Activated B cell treated with CpG ODN at 0.5 μM for 24 hours (primary cell): Measurements from ENCODE around the gene CXCL9. TPM values are rescaled to one million over a fixed set of nuclear protein-coding genes. Genes with fewer than 3 reads are reported as not detected.
"Not testable (repeated sequence)": the region's sequence is repeated elsewhere in the genome, so short reads cannot be mapped to it uniquely, and the experiment has no call there.

Experiments used
- ATAC-seq: fragments of 200-7000 bp; cut with Tn5 transposase; one replicate; pipeline ENCODE4 v1.10.0; 2021; ENCODE audit warnings: low read depth, mild to moderate bottlenecking, moderate library complexity
- CTCF ChIA-PET: fragments of 350-600 bp; sonication (Branson Sonifier 250); formaldehyde crosslinking; loops from one replicate; lab custom pipeline; 2021; ENCODE audit warnings: antibody characterized with exemption; lab: Charles Lee
- POLR2A ChIA-PET: fragments of 350-600 bp; sonication (Branson Sonifier 250); formaldehyde crosslinking; loops from one replicate; lab custom pipeline; 2021; ENCODE audit warnings: antibody characterized with exemption; lab: Charles Lee
- DNase-seq: peaks from one replicate; pipeline ENCODE4 v3.0.0; 2022
- H3K27ac Mint-ChIP-seq: one replicate; pipeline ENCODE4 v1.8.0; 2020; ENCODE audit warnings: mixed read lengths
- H3K27me3 Mint-ChIP-seq: one replicate; pipeline ENCODE4 v1.8.0; 2021; ENCODE audit warnings: mixed read lengths
- H3K36me3 Mint-ChIP-seq: one replicate; pipeline ENCODE4 v1.8.0; 2021; ENCODE audit warnings: low read depth, mixed read lengths
- H3K4me1 Mint-ChIP-seq: one replicate; pipeline ENCODE4 v1.8.0; 2021; ENCODE audit warnings: mixed read lengths
- H3K4me3 Mint-ChIP-seq: one replicate; pipeline ENCODE4 v1.8.0; 2020; ENCODE audit warnings: mild to moderate bottlenecking, mixed read lengths
- H3K9me3 Mint-ChIP-seq: one replicate; pipeline ENCODE4 v1.8.0; 2020; ENCODE audit warnings: mixed read lengths
- CTCF ChIP-seq: fragments of 200-600 bp; IDR thresholded peaks from one replicate; pipeline ENCODE4 v1.8.0; 2022; ENCODE audit warnings: antibody characterized with exemption, mild to moderate bottlenecking
- intact Hi-C: fragments of 100-400 bp; cut with micrococcal nuclease; formaldehyde crosslinking; loops from one replicate; pipeline ENCODE4 v1.15.1; 2024
- total RNA-seq: library from RNA; stranded (reverse); gene quantifications from 2 replicates; pipeline ENCODE4 v1.2.3, GENCODE V29; 2022

The CXCL9 gene
- total RNA-seq, 1 donor from 2014 or later: not detected

- intact Hi-C loops: no loop called here
- DNase-seq (no peak), ATAC-seq (no peak)
- no peak for TF ChIP-seq CTCF
- Mint-ChIP-seq H3K4me1 (no peaks in the 10 kb centered on the region), H3K27me3 (no peaks in the 10 kb centered on the region), H3K36me3 (no peaks in the 10 kb centered on the region), H3K27ac (no peak overlapping the region), H3K9me3 (no peaks in the 10 kb centered on the region), H3K4me3 (no peak overlapping the region)
- ChIA-PET POLR2A (no interaction called here), CTCF (no interaction called here)
Observed at GRCh38 chr4:76002176-76002575, 5.1 kb downstream of the CXCL9 start.

DNA sequence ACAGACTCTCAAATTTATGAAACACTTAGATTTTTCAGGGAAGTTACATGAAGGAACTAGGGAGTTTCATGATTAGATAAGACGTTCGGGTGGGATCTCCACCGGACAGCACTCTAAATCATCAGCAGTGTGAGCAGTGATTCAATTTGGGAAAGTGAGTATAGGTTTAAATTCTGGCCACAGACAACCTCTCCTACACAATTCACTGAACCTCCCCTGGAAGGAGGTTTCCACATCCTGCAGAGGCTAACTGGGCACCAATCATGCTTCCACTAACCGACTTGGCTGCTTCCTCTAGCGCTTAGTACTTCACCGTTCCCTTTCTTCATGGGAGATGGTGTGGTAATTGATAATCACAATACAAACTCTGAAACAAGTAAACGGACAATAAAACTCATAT, 5.6 kb downstream of the CXCL9 start:
- intact Hi-C loops: no loop called here
- no peaks in the 10 kb centered on the region for H3K9me3 Mint-ChIP-seq
- no peaks in the 10 kb centered on the region for H3K36me3 Mint-ChIP-seq
- TF ChIP-seq CTCF: no peak
- H3K27ac Mint-ChIP-seq: no peak overlapping the region
- DNase-seq (no peak), ATAC-seq (no peak)
- H3K4me1 Mint-ChIP-seq: no peaks in the 10 kb centered on the region
- POLR2A ChIA-PET: no interaction called here
- H3K27me3 Mint-ChIP-seq: no peaks in the 10 kb centered on the region
- no peak overlapping the region for H3K4me3 Mint-ChIP-seq
- CTCF ChIA-PET: no interaction called here

DNA sequence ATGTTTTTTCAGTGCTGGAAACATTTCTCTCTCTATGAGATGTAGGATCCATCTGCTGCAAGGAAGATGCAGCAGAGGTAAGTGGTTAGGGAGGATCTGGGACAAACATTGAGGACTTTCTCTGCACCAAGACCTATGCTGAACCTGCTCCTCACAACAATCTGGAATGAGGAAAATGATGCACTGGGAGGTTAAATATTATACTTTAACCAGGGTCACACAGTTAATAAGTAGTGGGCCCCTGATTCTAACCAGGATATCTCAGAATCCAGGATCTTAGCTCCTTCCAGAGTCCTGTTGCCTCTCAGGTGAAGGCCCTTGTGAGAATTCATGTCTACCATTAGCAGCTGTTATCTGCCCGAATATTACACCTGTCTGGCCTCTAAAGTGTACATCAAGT, 7.0 kb downstream of the CXCL9 start:
- Mint-ChIP-seq H3K4me3 (no peak overlapping the region), H3K36me3 (no peaks in the 10 kb centered on the region), H3K4me1 (no peaks in the 10 kb centered on the region), H3K27ac (no peak overlapping the region), H3K9me3 (no peaks in the 10 kb centered on the region), H3K27me3 (no peaks in the 10 kb centered on the region)
- TF ChIP-seq CTCF: no peak
- intact Hi-C loops: no loop called here
- ATAC-seq (no peak), DNase-seq (no peak)
- POLR2A ChIA-PET: no interaction called here
- CTCF ChIA-PET: no interaction called here

DNA sequence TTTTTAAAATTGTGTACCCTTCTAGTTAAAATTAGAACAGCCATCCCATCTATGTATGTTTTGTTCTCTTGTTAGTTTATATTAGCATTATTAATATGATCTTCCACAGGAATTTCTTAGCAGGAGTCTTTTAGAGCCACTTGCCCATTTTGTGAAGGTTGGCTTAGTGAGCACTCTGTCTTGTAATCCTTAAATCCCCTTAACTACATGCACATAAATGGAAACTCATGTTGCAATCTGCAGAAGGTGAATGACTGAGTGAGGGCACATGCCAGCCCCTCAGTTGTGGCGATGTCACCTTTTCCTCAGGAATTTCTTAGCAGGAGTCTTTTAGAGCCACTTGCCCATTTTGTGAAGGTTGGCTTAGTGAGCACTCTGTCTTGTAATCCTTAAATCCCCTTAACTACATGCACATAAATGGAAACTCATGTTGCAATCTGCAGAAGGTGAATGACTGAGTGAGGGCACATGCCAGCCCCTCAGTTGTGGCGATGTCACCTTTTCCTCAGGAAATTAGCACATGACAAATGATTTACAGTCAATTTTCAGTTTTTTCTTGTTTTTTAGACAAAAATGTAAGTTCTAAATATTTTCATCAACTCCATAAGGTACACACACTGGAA, 8.7 kb downstream of the CXCL9 start:
- intact Hi-C loops, H3K27me3 Mint-ChIP-seq, DNase-seq, H3K27ac Mint-ChIP-seq, POLR2A ChIA-PET, H3K9me3 Mint-ChIP-seq, H3K36me3 Mint-ChIP-seq, ATAC-seq, H3K4me1 Mint-ChIP-seq, H3K4me3 Mint-ChIP-seq: not testable (repeated sequence)
- CTCF ChIA-PET: interaction anchor here (1.3 kb wide), 1 partner anchor 62 kb away, joined by 3 read pairs; no protein-coding TSS in a partner anchor

DNA sequence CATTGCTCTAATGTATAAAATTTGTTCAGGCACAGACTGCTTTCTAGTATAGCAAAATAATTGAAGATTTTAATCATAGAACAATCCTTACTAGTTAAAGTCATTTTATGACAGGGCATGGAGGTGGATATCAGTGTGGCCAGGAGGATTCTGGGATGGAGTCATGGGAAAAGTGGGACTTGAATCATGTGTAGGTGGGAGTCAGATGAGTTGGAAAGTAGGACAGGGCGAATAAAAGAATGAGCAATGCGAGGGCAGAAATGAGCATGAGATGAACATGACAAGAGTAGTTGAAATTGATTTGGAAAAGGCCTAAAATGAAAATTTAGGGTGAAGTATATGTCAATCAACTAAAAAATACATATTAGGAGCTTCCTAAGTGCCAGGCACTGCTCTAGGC, 9.4 kb downstream of the CXCL9 start:
- Mint-ChIP-seq H3K9me3 (no peaks in the 10 kb centered on the region), H3K36me3 (no peaks in the 10 kb centered on the region), H3K4me3 (no peak overlapping the region), H3K27ac (no peak overlapping the region), H3K27me3 (no peaks in the 10 kb centered on the region), H3K4me1 (no peaks in the 10 kb centered on the region)
- DNase-seq (no peak), ATAC-seq (no peak)
- TF ChIP-seq CTCF: no peak
- intact Hi-C loops: no loop called here
- POLR2A ChIA-PET: no interaction called here
- CTCF ChIA-PET: interaction anchor here (0.9 to 4.4 kb wide), 5 partner anchors 56 to 71 kb away, joined by 3 to 117 read pairs (median 4); no protein-coding TSS in a partner anchor

DNA sequence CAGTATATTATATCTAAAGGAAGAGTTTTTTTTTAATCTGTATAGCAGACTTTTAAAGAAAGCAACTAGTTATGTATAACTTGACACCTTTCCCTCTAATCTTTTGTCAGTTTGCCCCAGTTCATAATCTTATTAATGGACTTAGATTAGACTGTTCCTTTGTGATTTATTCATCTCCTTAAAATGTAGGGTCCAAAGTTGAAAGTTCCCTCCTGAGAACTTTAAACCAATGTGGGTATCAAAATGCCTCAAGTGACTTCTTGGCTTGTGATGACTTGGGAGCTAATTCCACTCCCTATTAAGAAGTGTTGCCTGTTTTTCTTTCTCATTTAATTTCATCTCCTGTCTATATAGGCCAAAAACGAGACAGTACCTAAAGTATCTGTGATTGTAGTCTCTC, 10.2 kb downstream of the CXCL9 start:
- ChIA-PET POLR2A (interaction anchor here (0.6 kb wide), 1 partner anchor 66 kb away, joined by 3 read pairs; no protein-coding TSS in a partner anchor), CTCF (interaction anchor here (0.9 to 4.4 kb wide), 9 partner anchors 35 to 87 kb away, joined by 3 to 117 read pairs (median 4); partner anchors contain the start of gene ART3)
- Mint-ChIP-seq H3K9me3 (no peaks in the 10 kb centered on the region), H3K36me3 (no peaks in the 10 kb centered on the region), H3K27ac (no peak overlapping the region), H3K27me3 (peaks cover 2% of the 10 kb centered on the region), H3K4me1 (no peaks in the 10 kb centered on the region), H3K4me3 (no peak overlapping the region)
- no peak for TF ChIP-seq CTCF
- no peak for ATAC-seq
- intact Hi-C loops: no loop called here
- DNase-seq: no peak
